Astrocyte of the cerebellum (primary cell): Measurements from ENCODE around the gene CSTA.
"Not testable (repeated sequence)": the region's sequence is repeated elsewhere in the genome, so short reads cannot be mapped to it uniquely, and the experiment has no call there.

Source experiments
- DNase-seq: peaks from one replicate; pipeline ENCODE4 v3.0.0-alpha.2; 2011; ENCODE audit warnings: low read depth
- H3K4me3 ChIP-seq: 2 replicates; pipeline ENCODE4 v1.5.1; 2011; ENCODE audit warnings: mild to moderate bottlenecking, low read depth, low read length, moderate library complexity
- CTCF ChIP-seq: IDR thresholded peaks from 2 replicates; pipeline ENCODE4 v1.5.1; 2012; ENCODE audit warnings: low read length, low read depth, moderate library complexity, mild to moderate bottlenecking; ENCODE audit errors: missing control alignments
- in situ Hi-C: cut with HindIII; loops from 2 replicates; pipeline ENCODE4 v1.10.0; 2017; ENCODE audit warnings: low sequenced_read_pairs

CSTA gene

DNA sequence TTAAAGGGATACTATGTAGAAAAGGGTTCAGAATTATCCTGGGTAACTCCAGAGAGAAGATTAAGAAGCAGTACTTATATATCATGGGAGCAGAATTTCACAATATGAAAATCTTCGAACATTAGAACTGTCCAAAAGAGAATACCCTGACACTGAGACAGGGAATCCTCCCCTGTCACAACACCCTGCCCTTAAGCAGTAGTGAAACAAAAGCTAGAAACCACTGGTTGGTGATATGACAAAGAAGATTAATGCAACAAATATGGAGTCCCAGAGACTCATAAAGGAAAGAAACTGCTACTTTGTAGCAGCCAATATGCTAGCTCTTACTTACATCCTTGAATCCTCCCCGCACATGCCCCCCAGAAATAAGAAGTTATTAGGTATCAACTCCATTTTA is 39.4 kb downstream of the CSTA start:
- H3K4me3 ChIP-seq, result no peak overlapping the region
- no peak for TF ChIP-seq CTCF
- DNase-seq, result no peak
- in situ Hi-C loops, result no loop called here

- H3K4me3 ChIP-seq, result no peak overlapping the region
- in situ Hi-C loops, result no loop called here
- DNase-seq, result no peak
- TF ChIP-seq CTCF, result no peak
Measured at GRCh38 chr3:122365073-122365472, 40.0 kb downstream of the CSTA start.

DNA sequence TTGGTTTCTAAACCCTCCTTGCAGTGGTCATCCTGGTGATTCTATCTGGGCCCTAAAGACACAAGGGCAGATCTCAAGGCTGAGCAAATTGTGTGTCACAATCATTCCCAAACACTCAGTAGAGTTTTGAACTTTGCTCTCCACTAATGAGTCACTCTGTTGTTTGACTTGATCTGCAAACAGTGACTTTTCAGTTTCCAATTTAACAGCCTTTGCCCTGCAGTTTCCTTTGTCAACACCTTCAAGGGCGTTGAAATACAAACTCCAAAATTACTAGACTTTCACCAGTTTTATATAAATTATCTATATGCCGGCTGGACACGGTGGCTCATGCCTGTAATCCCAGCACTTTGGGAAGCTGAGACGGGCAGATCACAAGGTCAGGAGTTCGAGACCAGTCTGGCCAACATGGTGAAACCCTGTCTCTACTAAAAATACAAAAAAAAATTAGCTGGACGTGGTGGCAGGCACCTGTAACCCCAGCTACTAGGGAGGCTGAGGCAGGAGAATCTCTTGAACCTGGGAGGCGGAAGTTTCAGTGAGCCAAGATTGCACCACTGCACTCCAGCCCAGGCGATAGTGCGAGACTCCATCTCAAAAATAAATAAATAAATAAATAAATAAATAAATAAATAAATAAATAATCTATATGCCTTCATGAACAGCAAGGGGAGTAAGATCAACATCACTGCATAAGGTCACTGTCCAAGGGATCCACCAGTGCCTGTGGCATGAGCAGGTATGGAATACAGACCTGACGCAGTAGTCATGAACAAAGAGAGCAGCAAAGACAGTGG is 40.7 kb downstream of the CSTA start:
- H3K4me3 ChIP-seq, DNase-seq, in situ Hi-C loops: not testable (repeated sequence)

GRCh38 chr3:122366379-122366749 is 41.3 kb downstream of the CSTA start:
- DNase-seq, result no peak
- in situ Hi-C loops, result no loop called here
- no peak overlapping the region for H3K4me3 ChIP-seq
- TF ChIP-seq CTCF, result no peak

GRCh38 chr3:122374034-122374433 is 49.0 kb downstream of the CSTA start:
- no peak for TF ChIP-seq CTCF
- no peak for DNase-seq
- no peak overlapping the region for H3K4me3 ChIP-seq
- in situ Hi-C loops, result no loop called here

DNA sequence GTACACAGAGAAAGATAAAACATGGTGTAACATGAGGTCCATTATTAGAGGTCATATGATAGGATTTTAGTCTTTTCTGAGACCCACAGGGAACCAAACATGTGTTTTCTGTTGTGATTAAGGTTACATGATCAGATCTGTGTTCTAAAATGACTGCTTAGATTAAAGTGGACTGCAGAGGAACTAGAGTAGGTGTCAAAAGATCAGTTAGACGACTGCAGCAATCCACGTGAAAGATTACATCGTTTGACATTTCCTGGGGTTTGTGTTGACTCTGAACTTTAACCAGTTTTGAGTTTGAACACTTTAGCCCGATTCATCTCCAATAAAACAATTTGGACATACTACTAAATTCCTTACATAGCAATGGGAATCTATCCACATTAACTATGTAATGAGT is 52.9 kb downstream of the CSTA start:
- in situ Hi-C loops, result no loop called here
- no peak for TF ChIP-seq CTCF
- H3K4me3 ChIP-seq, result no peak overlapping the region
- no peak for DNase-seq

DNA sequence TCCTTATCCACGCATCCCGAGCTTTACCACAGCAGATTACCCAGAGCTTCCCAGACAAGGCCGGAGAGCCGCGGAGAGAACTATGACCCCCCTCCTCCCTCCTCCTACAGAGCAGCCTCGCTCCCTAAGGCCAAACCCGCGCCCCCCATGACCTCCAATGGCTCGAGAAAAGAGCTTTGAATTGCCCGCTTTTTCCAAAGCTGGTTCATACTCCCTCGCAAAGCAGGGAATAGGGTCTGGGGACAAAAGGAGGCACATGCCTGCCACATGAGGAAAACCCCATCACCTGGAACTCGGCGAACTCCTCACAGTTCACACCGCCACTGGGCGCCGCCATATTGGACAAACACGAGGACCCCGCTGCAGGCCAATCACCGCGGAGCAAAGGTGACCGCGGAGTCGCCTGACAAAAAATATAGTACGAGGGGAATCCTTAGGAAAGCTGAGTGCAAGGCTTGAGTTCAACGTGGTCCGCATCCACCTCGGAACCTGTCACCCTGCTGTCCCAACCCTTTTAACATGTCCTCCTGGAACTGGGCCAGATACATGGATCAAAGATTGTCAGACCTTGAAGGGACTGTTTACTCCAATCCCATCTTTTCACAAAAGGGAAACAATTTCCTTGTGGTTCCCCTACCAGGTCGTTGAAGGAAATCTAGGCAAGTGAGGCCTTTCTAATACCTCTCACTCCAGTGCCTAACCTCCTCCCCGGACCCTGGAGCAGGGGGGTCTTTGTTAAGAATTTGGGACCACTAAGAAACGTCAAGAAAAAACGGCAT is 58.0 kb downstream of the CSTA start, which contains the start of gene MIX23:
Gene MIX23, minus strand, starts transcription at position 344 of the 779 bp plus-strand sequence. Its CDS starts 7 bp downstream, at position 337.
- in situ Hi-C loops, result no loop called here
- peak; percentile 34 for DNase-seq
- no peak for TF ChIP-seq CTCF
- peak within 1 kb of the TSS; percentile 96 for H3K4me3 ChIP-seq
